Hippocampal formation (tissue), 2 donors: ENCODE measurements around the gene AFF1.
"Not testable (repeated sequence)": the region's sequence is repeated elsewhere in the genome, so short reads cannot be mapped to it uniquely, and the experiment has no call there.

Experiments
- DNase-seq, 2 donors: peaks; one replicate each; lab custom pipeline; 2025; lab: John Stamatoyannopoulos, UW

AFF1 gene

DNA sequence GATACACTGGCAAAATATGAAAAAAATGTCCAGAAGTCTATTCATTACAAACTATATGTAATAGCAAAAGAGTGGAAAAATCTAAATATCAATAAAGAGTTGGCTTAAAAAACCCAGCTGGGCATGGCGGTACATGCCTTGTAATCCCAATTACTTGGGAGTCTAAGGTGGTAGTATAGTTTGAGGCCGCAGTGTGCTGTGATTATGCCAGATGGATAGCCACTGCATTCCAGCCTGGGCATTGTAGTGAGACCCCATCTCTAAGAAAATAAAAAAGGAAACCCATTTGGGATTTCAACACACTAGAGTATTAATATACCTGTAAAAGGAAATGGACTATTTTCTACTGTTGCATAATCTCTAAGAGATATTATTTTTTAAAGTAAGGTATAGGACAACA is 45.4 kb downstream of the AFF1 start:
- DNase-seq: no peak

DNA sequence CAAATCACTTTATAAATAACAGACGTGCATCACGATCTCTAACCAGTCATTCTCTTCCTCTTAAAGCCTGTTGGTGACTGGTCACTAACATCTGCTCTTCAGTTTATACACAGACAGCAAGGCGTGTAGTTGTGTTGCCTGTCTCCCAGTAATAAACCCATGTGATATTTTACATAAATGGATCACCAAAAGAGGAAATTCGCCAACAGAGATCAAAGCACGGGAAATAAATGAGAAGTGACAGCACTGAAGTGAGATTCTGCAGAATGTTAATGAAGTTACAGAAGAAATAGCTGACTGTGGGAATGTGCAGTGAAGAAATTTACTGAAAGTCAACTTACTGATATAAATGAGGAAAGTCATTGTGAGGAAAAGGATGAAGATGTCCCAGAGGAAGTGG is 47.0 kb downstream of the AFF1 start:
- DNase-seq: no peak

DNA sequence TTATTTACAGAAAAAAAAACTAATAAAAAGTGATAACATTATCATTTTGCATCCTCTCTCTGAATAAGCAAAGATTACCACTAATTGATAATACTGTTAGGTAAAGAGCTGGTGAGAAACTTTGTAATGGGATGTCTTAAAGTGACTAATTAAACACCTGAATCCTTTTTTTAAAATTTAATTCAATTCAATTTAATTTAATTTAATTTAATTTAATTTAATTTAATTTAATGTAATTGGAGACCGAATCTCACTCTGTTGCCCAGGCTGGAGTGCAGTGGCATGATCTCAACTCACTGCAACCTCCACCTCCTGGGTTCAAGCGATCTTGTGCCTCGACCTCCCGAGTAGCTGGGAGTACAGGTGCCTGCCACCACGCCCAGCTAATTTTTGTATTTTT is 51.0 kb downstream of the AFF1 start:
- not testable (repeated sequence) for DNase-seq

DNA sequence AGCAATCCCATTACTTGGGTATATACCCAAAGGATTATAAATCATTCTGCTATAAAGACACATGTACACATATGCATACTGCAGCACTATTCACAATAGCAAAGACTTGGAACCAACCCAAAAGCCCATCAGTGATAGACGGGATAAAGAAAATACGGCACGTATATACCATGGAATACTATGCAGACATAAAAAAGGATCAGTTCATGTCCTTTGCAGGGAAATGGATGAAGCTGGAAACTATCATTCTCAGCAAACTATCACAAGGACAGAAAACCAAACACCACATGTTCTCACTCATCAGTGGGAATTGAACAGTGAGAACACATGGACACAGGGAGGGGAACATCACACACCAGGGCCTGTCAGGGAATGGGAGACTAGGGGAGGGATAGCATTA is 54.8 kb downstream of the AFF1 start:
- not testable (repeated sequence) for DNase-seq

DNA sequence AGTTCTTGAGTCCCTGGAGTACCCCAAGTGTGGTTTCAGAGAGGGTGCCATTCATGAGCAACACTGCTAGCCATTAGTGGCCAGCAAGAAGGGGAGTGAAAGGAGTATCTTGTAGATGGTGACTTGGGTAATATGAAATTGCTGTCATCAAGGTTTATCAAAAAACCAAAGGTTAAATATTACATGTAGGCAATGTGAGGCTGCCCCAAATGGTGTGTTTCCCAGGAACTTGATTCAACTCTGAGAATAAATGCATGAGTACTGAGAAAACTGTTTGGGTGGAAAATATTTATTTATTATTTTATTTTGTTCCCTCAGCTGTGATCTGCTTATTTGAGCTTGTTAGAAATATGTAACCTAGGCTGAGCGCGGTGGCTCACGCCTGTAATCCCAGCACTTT is 55.7 kb downstream of the AFF1 start:
- no peak for DNase-seq

DNA sequence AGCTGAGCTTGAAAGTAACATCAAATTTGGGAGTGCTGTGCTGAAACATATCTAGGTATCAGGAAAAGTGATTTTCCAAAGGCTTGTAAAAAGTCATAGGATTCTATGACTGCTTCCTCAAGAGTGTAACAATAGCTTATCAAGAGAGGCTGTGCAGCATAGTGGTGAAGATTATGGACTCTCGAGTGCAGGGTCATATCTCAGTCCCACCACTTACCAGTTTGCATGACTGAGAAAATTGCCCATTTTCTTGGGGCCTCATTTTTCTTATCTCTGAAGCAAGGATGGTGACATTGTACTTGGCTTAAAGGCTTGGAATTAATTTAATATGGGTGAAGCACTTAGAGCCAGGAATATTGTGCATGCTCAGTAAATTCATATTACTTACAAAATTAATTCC is 57.2 kb downstream of the AFF1 start:
- no peak for DNase-seq

DNA sequence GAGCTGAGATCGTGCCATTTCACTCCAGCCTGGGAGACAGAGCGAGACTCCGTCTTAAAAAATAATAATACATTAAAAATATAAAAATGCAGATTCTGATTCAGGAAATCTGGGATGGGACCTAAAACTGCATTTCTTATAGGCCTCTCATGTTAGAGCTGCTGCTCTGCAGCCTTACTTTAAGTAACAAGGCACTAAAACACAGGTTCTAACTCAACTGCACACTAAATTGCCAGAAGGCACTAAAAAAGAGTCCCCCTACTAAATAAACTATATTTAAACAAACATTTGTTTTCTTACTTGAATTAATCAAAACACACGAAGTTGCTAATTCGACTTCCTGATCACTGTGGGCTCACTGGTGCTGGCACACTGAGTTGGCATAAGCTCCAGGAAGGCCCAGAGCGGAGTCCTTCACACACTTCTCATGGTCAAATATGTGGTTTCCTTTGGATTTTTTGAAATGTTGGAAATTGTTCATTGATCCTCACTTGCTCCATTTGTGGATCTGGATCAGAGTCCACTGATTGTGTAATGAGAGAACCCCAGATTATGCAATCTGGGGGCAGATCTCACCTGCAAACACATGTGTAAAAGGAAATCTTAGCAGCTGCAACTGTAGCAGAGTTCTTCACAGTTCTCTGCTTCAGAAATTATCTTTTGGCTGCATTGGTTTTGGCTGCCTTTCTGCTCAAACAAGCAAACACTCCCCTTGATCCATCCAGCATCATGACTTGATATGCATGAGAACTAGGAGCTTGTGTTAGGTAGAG is 59.3 kb downstream of the AFF1 start:
- DNase-seq: no peak

DNA sequence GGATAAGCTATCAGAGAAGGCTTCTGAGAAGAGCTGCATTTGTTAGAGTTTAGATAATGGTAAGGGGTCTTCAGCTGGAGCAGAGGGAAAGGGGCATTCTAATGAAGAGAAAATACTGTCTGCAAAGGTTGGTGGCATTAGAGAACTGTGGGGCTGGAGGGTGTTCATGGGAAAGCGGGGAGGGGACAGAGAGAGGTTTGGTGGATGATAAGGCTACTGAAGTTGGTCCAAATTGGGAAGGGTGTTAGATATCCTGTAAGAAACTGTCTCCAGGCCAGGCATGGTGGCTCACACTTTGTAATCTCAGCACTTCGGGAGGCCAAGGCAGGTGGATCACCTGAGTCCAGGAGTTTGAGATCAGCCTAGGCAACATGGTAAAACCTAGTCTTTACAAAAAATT is 59.9 kb downstream of the AFF1 start:
- DNase-seq: no peak

DNA sequence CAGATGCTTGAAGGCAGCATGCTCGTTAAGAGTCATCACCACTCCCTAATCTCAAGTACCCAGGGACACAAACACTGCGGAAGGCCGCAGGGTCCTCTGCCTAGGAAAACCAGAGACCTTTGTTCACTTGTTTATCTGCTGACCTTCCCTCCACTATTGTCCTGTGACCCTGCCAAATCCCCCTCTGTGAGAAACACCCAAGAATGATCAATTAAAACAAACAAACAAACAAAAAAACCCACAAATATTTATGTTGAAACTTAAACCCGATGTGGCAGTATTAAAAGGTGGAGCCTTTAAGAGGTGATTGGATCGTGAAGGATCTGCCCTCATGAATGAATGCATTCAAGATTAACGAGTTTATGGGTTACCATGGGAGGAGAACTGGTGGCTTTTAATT is 61.7 kb downstream of the AFF1 start:
- not testable (repeated sequence) for DNase-seq

DNA sequence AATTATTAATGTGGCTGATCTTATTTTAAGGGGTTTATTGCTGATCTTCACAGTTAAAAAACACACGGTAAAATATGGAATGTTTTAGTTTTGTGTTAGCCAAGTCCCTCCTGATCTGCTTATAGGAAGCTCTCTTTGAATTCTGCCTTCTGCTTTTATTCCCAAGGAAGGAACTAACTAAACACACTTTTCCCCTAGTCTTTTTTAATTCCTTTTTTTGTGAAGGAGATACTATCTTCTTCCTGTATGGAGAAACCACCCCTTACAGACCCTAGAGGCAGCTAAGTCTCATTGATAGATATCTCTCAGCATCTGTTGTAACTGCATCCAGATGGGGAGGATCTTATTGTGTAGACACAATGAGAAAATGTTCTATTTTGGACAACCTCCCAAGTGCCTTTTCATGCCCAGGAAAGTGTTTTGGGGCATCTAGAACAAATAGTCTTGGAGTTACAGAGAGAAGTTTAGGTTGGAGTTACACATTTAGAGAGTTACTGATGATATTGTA is 64.4 kb downstream of the AFF1 start:
- no peak for DNase-seq

DNA sequence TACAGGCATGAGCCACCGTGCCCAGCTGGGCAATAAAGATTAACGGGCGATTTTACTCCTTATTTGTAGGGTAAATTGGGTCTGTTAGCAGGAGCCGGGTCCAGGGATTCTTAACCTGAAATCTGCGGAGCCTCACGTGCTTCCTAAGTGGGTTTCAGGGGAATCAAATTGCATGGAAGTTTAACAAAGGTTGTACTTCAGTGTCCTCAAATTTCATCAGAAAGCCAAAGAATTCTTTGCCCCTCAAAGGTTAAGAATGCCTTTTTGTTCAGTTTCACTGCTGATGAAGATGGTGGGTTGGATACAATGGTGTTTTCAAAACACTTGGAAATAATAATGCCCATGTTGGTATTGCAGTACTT is 67.9 kb downstream of the AFF1 start:
- no peak for DNase-seq

DNA sequence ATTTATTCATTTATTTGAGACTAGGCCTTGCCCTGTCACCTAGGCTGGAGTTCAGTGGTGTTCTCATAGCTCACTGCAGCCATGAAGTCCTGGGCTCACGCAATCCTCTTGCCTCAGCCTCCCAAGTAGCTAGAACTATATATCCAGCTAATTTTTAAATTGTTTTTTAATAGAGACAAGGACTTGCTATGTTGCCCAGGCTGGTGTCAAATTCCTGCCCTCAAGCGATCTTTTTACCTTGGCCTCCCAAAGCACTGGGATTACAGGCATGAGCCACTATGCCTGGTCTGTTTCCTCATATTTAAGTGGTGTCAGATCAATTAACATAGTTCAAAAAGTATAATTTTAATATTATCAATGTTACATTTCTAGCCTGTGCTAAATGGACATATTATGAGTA is 68.5 kb downstream of the AFF1 start:
- DNase-seq: no peak

DNA sequence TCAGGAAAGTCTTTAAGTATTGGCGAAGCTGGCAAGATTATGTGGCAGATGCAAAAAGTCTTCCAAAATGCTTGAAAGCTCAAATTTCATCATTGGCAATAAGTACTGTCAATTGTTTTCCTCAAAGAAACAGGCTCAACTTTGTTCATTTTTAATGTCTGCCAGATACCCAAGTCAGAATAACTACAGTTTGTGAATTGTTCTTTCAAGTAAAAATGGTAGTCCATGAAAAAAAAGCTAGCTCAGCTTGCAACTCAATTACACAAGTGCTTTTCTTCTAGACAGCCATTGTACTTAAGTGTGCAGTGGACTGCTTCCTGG is 70.5 kb downstream of the AFF1 start:
- DNase-seq: no peak

DNA sequence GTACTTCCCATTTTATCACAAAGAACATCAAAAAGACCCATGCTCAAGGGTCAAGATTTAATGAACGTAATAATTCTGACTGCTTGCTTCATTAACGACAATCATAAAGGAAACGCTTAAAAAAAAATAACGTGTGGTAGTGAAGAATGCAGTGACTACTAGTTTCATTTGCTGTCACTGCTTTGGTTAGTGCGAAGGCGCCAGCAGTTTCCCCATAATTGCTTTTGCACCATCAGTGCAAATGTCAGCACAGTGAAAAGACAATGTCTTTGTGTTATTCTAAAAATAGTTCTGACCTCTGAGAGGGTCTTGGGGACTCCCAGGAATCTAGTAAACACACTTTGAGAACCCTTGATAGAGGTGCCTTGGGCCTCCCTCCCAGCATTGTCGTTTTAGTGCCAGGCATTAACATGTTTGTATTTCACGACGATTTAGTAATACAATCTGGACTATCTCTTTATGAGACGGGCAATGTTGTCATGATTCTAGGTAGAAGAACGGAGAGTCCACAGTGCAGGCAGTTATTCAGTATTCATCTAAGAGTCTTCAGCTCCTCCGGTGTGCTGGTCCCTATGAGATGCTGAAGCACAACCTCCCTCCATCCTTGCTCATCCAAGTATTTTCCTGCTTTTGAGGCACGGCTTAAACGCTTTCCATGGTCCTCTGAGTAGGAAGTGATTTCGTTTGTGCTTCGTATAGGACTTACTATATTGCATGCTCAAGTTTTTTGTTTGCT is 71.0 kb downstream of the AFF1 start:
- peak in 1 of 2 donors; percentile 83 for DNase-seq

DNA sequence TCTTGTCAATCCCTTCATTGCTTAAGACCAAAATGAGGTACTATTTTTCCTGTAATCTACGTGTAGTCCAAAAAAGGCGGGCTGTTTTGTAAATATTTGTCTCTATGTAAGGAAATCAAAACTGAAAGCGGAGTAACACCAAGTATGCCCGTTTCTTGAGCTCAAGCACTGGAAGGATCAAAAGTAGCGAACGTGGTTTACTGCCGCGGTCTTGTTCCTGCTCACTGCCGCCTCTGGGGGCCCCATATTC is 71.5 kb downstream of the AFF1 start:
- DNase-seq: no peak

DNA sequence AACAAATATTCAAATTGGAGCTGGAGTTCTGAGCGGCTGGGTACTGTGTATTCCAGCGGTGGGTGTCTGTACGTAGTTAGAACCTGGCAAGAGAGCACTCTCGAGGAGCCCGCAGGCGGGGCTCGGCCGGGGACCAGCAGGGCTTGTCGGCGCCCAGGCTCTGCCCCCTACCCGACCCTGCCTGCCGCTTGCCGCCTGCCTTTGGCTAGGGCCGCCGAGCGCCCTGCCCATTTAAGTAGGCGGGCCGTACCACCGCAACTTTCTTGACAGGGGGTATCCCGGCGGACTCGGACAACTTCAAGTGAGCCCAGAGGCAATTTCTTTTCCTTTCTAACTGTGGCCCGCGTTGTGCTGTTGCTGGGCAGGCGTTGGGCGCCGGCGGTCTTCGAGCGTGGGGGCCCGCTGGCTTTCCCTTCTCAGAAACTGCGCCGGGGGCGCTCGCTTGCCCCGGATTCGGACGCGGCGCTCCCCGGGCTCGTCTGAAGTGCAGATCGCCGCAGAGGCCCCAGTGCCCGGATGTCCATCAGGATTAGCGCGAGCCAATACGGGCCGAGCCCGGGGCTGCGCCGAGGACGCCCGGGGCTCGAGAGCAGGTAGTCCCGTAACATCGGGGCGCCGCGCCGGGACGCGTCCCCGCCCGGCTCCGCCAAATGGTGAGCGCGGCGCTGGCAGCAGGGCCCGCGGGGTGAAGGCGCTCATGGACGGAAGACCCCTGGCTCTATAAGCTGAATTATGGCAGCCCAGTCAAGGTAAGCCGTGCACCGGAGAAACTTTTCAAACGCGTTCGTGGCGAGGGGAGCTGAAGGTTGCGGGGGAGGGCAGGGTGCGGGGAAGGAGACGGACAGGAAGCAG is 72.1 kb downstream of the AFF1 start:
- peak; percentile 95 to 97 for DNase-seq

DNA sequence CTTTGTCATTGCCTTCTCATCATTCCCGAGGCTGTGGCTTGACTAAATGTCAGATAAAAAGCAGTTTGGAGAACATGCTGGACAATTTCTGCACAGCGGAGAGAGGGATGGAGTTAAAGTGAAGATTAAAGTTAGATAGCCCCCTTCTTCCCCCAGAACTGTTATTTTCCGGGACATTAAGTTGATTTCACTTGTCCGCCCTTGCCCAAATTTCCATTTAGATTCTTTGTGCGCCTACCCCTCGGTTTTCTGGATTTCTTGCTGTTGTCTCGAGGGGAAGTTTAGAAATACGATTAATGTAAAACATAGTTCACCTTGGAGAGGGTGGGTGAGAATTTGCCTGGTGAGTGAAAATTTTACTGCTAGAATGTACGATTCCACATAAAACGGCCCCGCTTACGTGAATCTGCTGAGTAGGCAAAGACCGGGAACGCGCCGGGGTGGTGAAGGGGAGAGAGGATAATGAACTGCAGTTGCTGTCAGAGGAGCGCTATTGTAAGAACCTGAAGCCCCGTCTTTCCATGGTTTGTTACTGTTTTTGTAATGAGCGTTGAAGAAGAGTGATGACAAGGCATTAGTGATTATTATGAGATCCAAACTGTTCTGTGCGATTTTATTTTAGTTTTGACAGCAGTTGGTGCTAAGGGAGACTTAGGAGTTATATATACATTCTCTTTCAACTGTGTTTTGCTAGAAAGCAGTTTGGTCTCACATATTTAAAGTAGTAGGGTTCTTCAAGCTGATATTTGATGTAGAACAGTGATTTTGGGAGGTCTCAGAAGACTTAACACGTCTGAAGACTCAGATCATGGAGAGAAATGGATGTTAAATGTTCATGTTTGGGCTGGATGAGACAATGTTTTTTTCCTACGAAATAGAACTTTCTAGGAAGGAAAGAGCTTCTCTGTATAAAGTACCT is 73.0 kb downstream of the AFF1 start:
- DNase-seq: peak in 1 of 2 donors; percentile 59

DNA sequence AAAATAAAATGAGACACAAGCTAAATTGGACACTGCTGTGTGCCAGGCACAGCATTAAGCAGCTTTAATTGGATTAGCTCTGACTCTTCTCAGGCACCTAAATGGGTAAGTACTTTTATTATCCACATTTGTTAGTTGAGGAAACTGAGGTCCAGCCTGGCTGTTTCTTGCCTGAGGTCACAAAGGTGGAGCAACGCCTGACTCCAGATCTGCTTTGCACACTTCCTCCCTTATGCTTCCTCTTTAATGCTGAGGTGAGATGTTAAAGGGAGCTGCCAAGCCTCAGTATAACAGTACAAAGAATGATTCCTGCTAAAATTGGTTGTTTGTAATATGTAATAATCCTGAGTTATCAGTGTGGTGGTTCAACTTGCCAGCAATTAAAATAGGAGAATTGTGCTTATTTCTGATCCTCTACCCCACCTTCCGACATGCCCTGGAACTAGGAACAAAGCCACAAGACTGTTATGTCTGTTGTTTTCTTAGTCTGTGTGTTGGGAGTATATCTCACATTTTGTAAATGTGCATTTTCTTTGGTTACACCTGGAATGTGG is 74.4 kb downstream of the AFF1 start:
- no peak for DNase-seq

DNA sequence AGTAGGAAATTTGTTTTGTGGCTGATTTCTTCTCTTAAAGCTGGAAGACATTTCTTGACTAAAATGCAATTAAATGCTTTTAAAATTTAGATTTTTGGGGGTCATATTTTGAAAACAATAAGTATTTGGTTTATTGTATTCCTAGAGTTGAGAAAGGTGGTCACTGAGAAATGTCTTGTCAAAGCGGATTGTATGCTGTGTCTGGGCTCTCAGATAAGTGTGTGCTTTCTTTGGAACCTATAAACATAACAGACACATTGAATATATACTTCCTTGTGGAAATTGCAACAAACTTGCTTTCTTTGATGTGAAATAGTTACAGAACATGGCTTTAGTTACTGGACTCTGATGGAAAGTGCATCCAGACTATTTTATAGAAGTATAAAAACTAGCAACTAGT is 75.4 kb downstream of the AFF1 start:
- no peak for DNase-seq

DNA sequence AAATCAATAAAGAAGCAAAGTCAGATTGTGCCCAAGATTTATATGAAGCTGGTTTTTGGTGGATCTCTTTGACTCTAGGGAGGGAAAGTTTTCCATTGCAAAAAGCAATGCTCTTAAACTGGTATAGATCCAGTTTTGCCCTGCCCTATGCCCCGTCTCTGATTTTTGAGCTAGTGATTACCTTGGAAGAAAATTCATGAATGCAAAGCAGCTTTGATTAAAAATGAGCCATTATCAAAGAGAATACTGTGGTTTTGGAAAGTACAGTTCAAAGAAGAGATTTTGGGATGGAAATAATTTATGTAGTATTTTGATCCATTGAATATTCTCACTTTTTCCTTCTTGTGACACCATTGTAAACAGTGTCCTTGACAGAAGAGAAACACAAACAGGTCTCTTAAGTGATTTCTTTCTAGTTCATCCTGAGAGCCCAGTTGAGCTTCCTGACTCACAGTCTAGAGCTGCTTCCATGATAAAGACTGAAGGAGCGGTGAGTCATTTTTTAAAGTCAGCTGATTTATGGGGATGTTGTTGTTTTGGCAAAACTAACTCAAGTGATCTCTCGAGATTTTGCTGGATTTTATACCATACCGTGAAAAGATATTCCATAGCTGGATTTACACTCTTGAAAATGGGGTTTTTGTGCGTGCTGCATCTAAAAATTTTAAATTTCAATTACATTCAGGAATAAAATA is 76.7 kb downstream of the AFF1 start:
- no peak for DNase-seq
